ENCODE measurements around the gene FCHO2. TPM values are rescaled to one million over a fixed set of nuclear protein-coding genes. Genes with fewer than 3 reads are reported as not detected.

Gene FCHO2
- total and polyA plus RNA-seq, 2 donors from 2014 or later, result 6.5 to 48.1 TPM

DNA sequence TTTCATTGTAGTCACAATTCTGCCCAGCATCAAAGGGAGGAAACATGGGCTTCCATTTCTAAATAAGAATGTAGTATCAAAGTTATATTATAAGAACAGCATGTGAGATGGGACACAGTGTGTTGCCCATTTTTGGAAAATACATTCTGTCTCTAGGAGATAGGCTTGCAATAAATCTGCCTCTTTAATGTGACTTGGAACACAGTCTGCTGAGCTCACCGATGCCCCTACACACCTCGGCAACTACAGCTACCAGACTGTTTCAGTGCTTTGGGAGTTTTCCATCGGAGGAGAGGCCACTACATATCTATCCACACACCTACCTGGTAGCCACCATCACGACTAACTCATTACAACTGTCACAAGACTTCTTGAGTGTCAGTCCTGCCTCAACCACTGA, 18.9 kb upstream of the FCHO2 start:
- H3K4me1 ChIP-seq (ENCODE audit: control insufficient read depth in 2 of 3, insufficient read depth in 2 of 3, low read depth in 1 of 3, low read length in 3 of 3), result peaks cover 0 to 11% (median 5%) of the 10 kb centered on the region in 3 donors
- H3K27me3 ChIP-seq (ENCODE audit: control insufficient read depth, insufficient read depth, low read length), result no peaks in the 10 kb centered on the region
- H3K27ac ChIP-seq (ENCODE audit: low read depth in 2 of 2, low read length in 2 of 2), result no peak overlapping the region
- no peak overlapping the region for H3K9ac ChIP-seq (ENCODE audit: low read length in 3 of 3)
- intact Hi-C loops (cut with DNase I), result no loop called here
- H3K9me3 ChIP-seq (ENCODE audit: control insufficient read depth in 2 of 3, insufficient read depth in 1 of 3, low read length in 3 of 3), result no peaks in the 10 kb centered on the region
- DNase-seq (no peak), FAIRE-seq (no peak)
- H3K4me3 ChIP-seq (ENCODE audit: low read length in 3 of 3), result no peak overlapping the region
- no peaks in the 10 kb centered on the region for H3K36me3 ChIP-seq (ENCODE audit: control insufficient read depth in 2 of 3, insufficient read depth in 3 of 3, low read length in 3 of 3)
- no peak for TF ChIP-seq CTCF (IDR thresholded peaks at IDR 0.05; ENCODE audit: borderline replicate concordance, extremely low read depth, insufficient read depth)

DNA sequence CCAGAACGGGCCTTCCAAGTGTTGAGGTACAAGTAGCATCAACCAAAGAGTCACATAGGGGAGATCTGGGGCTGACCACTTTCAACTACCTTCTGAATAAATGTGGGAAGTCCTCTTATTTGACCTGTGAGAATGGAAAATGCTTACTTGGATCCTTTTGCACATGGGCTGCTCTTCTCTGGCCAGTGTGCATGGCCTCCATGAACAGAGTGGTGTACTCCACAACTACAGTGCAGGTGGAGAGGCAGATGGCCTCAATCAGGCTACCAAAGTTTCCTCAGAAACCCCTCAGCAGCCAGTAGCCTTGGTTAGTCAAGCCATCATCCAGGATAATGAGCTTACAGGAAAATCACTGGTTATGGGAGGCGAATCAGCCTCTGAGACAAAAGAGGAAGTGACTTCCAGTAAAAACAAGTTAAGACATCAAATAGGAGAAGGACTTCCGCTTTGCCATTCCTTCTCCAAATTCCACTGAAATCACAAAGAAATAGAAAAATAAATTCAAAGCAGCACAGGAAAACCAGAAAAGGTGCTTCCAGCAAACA, 18.3 kb upstream of the FCHO2 start:
- no peak for FAIRE-seq
- H3K27ac ChIP-seq (ENCODE audit: low read depth in 2 of 2, low read length in 2 of 2), result peak overlapping the region in 1 of 2 donors; percentile 47
- intact Hi-C loops (cut with DNase I), result no loop called here

GRCh38 chr5:72938206-72938605, 17.6 kb upstream of the FCHO2 start:
- Histone ChIP-seq H3K36me3 (ENCODE audit: control insufficient read depth in 2 of 3, insufficient read depth in 3 of 3, low read length in 3 of 3) (no peaks in the 10 kb centered on the region), H3K9me3 (ENCODE audit: control insufficient read depth in 2 of 3, insufficient read depth in 1 of 3, low read length in 3 of 3) (no peaks in the 10 kb centered on the region), H3K27ac (ENCODE audit: low read depth in 2 of 2, low read length in 2 of 2) (peak overlapping the region in 1 of 2 donors; percentile 56), H3K9ac (ENCODE audit: low read length in 3 of 3) (no peak overlapping the region), H3K4me1 (ENCODE audit: control insufficient read depth in 2 of 3, insufficient read depth in 2 of 3, low read depth in 1 of 3, low read length in 3 of 3) (peaks cover 0 to 11% (median 5%) of the 10 kb centered on the region in 3 donors), H3K4me3 (ENCODE audit: low read length in 3 of 3) (no peak overlapping the region), H3K27me3 (ENCODE audit: control insufficient read depth, insufficient read depth, low read length) (no peaks in the 10 kb centered on the region)
- intact Hi-C loops (cut with DNase I), result no loop called here
- TF ChIP-seq CTCF (IDR thresholded peaks at IDR 0.05; ENCODE audit: borderline replicate concordance, extremely low read depth, insufficient read depth), result no peak
- peak; percentile 64 for FAIRE-seq
- DNase-seq, result peak in 3 of 5 donors; percentile 15 to 51 (median 33)

More for the DNA sequence above, 18.3 kb upstream of the FCHO2 start:
- Histone ChIP-seq H3K4me3 (ENCODE audit: low read length in 3 of 3) (no peak overlapping the region), H3K27me3 (ENCODE audit: control insufficient read depth, insufficient read depth, low read length) (no peaks in the 10 kb centered on the region), H3K36me3 (ENCODE audit: control insufficient read depth in 2 of 3, insufficient read depth in 3 of 3, low read length in 3 of 3) (no peaks in the 10 kb centered on the region), H3K9me3 (ENCODE audit: control insufficient read depth in 2 of 3, insufficient read depth in 1 of 3, low read length in 3 of 3) (no peaks in the 10 kb centered on the region), H3K4me1 (ENCODE audit: control insufficient read depth in 2 of 3, insufficient read depth in 2 of 3, low read depth in 1 of 3, low read length in 3 of 3) (peaks cover 0 to 11% (median 5%) of the 10 kb centered on the region in 3 donors), H3K9ac (ENCODE audit: low read length in 3 of 3) (no peak overlapping the region)
- peak in 1 of 5 donors; percentile 17 for DNase-seq
- TF ChIP-seq CTCF (IDR thresholded peaks at IDR 0.05; ENCODE audit: borderline replicate concordance, extremely low read depth, insufficient read depth), result no peak

DNA sequence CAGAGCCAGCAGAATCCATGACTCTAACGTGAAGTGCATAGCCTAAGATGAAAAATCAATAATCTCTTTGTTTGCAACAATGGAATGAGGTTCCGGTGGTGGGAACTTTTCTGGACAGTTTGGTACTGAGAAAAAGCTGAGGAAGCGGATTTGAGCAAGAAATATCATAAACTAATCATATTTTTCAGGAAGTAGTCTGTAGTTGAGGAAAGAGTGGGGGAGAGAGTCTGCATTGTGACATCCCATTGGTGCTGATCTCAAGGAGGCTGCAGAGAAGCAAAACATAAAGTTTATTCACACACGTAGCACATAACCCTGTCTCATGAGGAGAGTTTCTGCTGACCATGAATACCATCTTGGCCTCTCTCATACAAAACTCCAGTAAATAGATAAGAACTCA, 15.8 kb upstream of the FCHO2 start:
- intact Hi-C loops (cut with DNase I), result no loop called here
- DNase-seq (no peak), FAIRE-seq (no peak)
- Histone ChIP-seq H3K27me3 (ENCODE audit: control insufficient read depth, insufficient read depth, low read length) (no peaks in the 10 kb centered on the region), H3K4me3 (ENCODE audit: low read length in 3 of 3) (no peak overlapping the region), H3K4me1 (ENCODE audit: control insufficient read depth in 2 of 3, insufficient read depth in 2 of 3, low read depth in 1 of 3, low read length in 3 of 3) (peaks cover 0 to 11% (median 5%) of the 10 kb centered on the region in 3 donors), H3K9ac (ENCODE audit: low read length in 3 of 3) (no peak overlapping the region), H3K36me3 (ENCODE audit: control insufficient read depth in 2 of 3, insufficient read depth in 3 of 3, low read length in 3 of 3) (no peaks in the 10 kb centered on the region), H3K9me3 (ENCODE audit: control insufficient read depth in 2 of 3, insufficient read depth in 1 of 3, low read length in 3 of 3) (no peaks in the 10 kb centered on the region), H3K27ac (ENCODE audit: low read depth in 2 of 2, low read length in 2 of 2) (no peak overlapping the region)
- TF ChIP-seq CTCF (IDR thresholded peaks at IDR 0.05; ENCODE audit: borderline replicate concordance, extremely low read depth, insufficient read depth), result no peak

Data from kidney (tissue), 14 donors.